ENCODE measurements around the gene RPAP3. TPM values are rescaled to one million over a fixed set of nuclear protein-coding genes. Genes with fewer than 3 reads are reported as not detected.

Gene RPAP3
- total RNA-seq (2014; rRNA removed; shearing (Covaris generic)), result 19.5 and 28.9 TPM in 2 replicates

GRCh38 chr12:47705566-47706425, at the start of gene RPAP3:
Gene RPAP3, minus strand, starts transcription at chr12:47706030. Its CDS starts 3,190 bp downstream, at chr12:47702840.
- DNase-seq, result peak; percentile 95
- Histone ChIP-seq H3K4me3 (ENCODE audit: insufficient read depth, low read depth, low read length) (peak within 1 kb of the TSS; percentile 84), H3K27me3 (ENCODE audit: control insufficient read depth, insufficient read depth, low read length) (no peaks in the 10 kb centered on the region), H3K36me3 (replicated peaks; ENCODE audit: control insufficient read depth, insufficient read depth, low read length) (no peaks in the 10 kb centered on the region; the same call in 1 of the 2 replicates)

GRCh38 chr12:47754881-47755280, 49.1 kb upstream of the RPAP3 start:
- Histone ChIP-seq H3K27me3 (ENCODE audit: control insufficient read depth, insufficient read depth, low read length) (0 out of 2 replicates have a peak, but pooled peaks cover 1% of the 10 kb centered on the region), H3K36me3 (replicated peaks; ENCODE audit: control insufficient read depth, insufficient read depth, low read length) (no peaks in the 10 kb centered on the region; the same call in 1 of the 2 replicates), H3K4me3 (ENCODE audit: insufficient read depth, low read depth, low read length) (no peak overlapping the region)
- DNase-seq, result no peak

GRCh38 chr12:47754126-47754525, 48.3 kb upstream of the RPAP3 start:
- Histone ChIP-seq H3K36me3 (replicated peaks; ENCODE audit: control insufficient read depth, insufficient read depth, low read length) (no peaks in the 10 kb centered on the region; the same call in 1 of the 2 replicates), H3K27me3 (ENCODE audit: control insufficient read depth, insufficient read depth, low read length) (no peaks in the 10 kb centered on the region), H3K4me3 (ENCODE audit: insufficient read depth, low read depth, low read length) (no peak overlapping the region)
- no peak for DNase-seq

- Histone ChIP-seq H3K4me3 (ENCODE audit: insufficient read depth, low read depth, low read length) (no peak overlapping the region), H3K36me3 (replicated peaks; ENCODE audit: control insufficient read depth, insufficient read depth, low read length) (peaks cover under 1% of the 10 kb centered on the region), H3K27me3 (ENCODE audit: control insufficient read depth, insufficient read depth, low read length) (no peaks in the 10 kb centered on the region)
- DNase-seq, result peak; percentile 84
These were observed 47.5 kb upstream of the RPAP3 start for GRCh38 chr12:47753021-47754001.

- no peaks in the 10 kb centered on the region for H3K27me3 ChIP-seq (ENCODE audit: control insufficient read depth, insufficient read depth, low read length)
- peaks cover 4% of the 10 kb centered on the region for H3K36me3 ChIP-seq (replicated peaks; ENCODE audit: control insufficient read depth, insufficient read depth, low read length)
- H3K4me3 ChIP-seq (ENCODE audit: insufficient read depth, low read depth, low read length), result no peak overlapping the region
- no peak for DNase-seq
These were observed 46.7 kb upstream of the RPAP3 start for GRCh38 chr12:47752552-47752951.

- Histone ChIP-seq H3K4me3 (ENCODE audit: insufficient read depth, low read depth, low read length) (no peak overlapping the region), H3K36me3 (replicated peaks; ENCODE audit: control insufficient read depth, insufficient read depth, low read length) (peaks cover 4% of the 10 kb centered on the region), H3K27me3 (ENCODE audit: control insufficient read depth, insufficient read depth, low read length) (no peaks in the 10 kb centered on the region)
- no peak for DNase-seq
These were observed 46.3 kb upstream of the RPAP3 start for GRCh38 chr12:47752121-47752520.

GRCh38 chr12:47751561-47751960, 45.7 kb upstream of the RPAP3 start:
- DNase-seq, result no peak
- Histone ChIP-seq H3K4me3 (ENCODE audit: insufficient read depth, low read depth, low read length) (no peak overlapping the region), H3K36me3 (replicated peaks; ENCODE audit: control insufficient read depth, insufficient read depth, low read length) (peaks cover 4% of the 10 kb centered on the region), H3K27me3 (ENCODE audit: control insufficient read depth, insufficient read depth, low read length) (no peaks in the 10 kb centered on the region)

GRCh38 chr12:47750916-47751470, 45.2 kb upstream of the RPAP3 start:
- no peaks in the 10 kb centered on the region for H3K27me3 ChIP-seq (ENCODE audit: control insufficient read depth, insufficient read depth, low read length)
- H3K36me3 ChIP-seq (replicated peaks; ENCODE audit: control insufficient read depth, insufficient read depth, low read length), result peaks cover 4% of the 10 kb centered on the region
- no peak overlapping the region for H3K4me3 ChIP-seq (ENCODE audit: insufficient read depth, low read depth, low read length)
- no peak for DNase-seq

- H3K4me3 ChIP-seq (ENCODE audit: insufficient read depth, low read depth, low read length), result no peak overlapping the region
These were observed 44.5 kb upstream of the RPAP3 start for GRCh38 chr12:47750229-47750798.

GRCh38 chr12:47748899-47749298, 43.1 kb upstream of the RPAP3 start:
- Histone ChIP-seq H3K4me3 (ENCODE audit: insufficient read depth, low read depth, low read length) (no peak overlapping the region), H3K36me3 (replicated peaks; ENCODE audit: control insufficient read depth, insufficient read depth, low read length) (peaks cover 4% of the 10 kb centered on the region), H3K27me3 (ENCODE audit: control insufficient read depth, insufficient read depth, low read length) (no peaks in the 10 kb centered on the region)
- no peak for DNase-seq

More at GRCh38 chr12:47750229-47750798, 44.5 kb upstream of the RPAP3 start:
- H3K27me3 ChIP-seq (ENCODE audit: control insufficient read depth, insufficient read depth, low read length), result no peaks in the 10 kb centered on the region
- DNase-seq, result no peak
- peaks cover 4% of the 10 kb centered on the region for H3K36me3 ChIP-seq (replicated peaks; ENCODE audit: control insufficient read depth, insufficient read depth, low read length)

GRCh38 chr12:47748507-47748828, 42.6 kb upstream of the RPAP3 start:
- DNase-seq, result no peak
- no peaks in the 10 kb centered on the region for H3K27me3 ChIP-seq (ENCODE audit: control insufficient read depth, insufficient read depth, low read length)

GRCh38 chr12:47747596-47748506, 42.0 kb upstream of the RPAP3 start:
- no peak overlapping the region for H3K4me3 ChIP-seq (ENCODE audit: insufficient read depth, low read depth, low read length)
- no peaks in the 10 kb centered on the region for H3K27me3 ChIP-seq (ENCODE audit: control insufficient read depth, insufficient read depth, low read length)
- peaks cover 4% of the 10 kb centered on the region for H3K36me3 ChIP-seq (replicated peaks; ENCODE audit: control insufficient read depth, insufficient read depth, low read length)
- DNase-seq, result no peak

More at GRCh38 chr12:47748507-47748828, 42.6 kb upstream of the RPAP3 start:
- no peak overlapping the region for H3K4me3 ChIP-seq (ENCODE audit: insufficient read depth, low read depth, low read length)
- peaks cover 4% of the 10 kb centered on the region for H3K36me3 ChIP-seq (replicated peaks; ENCODE audit: control insufficient read depth, insufficient read depth, low read length)

- Histone ChIP-seq H3K36me3 (replicated peaks; ENCODE audit: control insufficient read depth, insufficient read depth, low read length) (peaks cover 4% of the 10 kb centered on the region), H3K4me3 (ENCODE audit: insufficient read depth, low read depth, low read length) (no peak overlapping the region), H3K27me3 (ENCODE audit: control insufficient read depth, insufficient read depth, low read length) (no peaks in the 10 kb centered on the region)
- no peak for DNase-seq
These were observed 41.3 kb upstream of the RPAP3 start for GRCh38 chr12:47747126-47747525.
